Measurements from ENCODE around the gene AGPAT2.

DNA sequence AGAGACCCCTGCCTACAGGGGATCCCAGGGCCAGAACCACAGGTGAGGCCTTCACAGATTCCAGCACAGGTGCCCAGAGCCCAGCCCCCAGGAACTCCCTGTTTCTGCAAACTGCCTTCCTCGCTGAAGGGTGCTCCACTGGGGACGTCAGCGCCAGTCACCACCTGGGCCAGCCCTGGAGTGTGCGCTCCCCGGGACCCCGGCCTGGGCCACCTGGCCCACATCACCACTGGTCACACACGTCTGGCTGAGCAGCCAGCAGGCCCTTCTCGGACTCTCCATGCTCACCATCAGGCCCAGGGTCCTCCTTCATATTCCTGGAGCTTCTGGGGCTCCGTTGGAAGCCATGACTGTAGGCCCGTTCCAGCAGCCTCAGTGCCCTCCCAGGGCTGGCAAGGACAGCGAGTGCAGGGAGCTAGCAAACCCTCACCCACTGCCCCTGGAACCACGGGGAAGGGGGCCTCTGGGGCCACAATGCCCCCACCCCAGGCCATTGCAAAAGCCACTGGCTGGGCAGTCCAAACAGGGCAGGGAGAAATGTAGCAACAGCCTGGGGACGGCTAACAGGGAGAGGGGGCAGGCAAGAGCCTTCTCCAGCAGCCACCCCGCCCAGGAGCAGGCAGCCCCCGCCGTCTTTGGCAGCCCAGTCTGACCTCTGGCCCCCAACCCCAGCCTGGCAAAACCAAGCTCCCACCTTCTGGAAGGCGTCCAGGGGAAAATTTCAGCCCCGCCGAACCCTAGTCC is 1.3 kb downstream of the AGPAT2 start:
- no peak for TF ChIP-seq CTCF (conservative IDR thresholded peaks at IDR 0.05)
- no peak for TF ChIP-seq ZFX (IDR thresholded peaks at IDR 0.05)

Measured in C4-2B (cell line).